OCI-LY1 (cell line): ENCODE results near the gene MOSPD2.

Source experiments
- EZH2 ChIP-seq: fragments of 200-600 bp; sonication (generic), shearing (Covaris generic); IDR thresholded peaks from 2 replicates; pipeline ENCODE4 v1.8.0; 2017; ENCODE audit warnings: borderline replicate concordance, mixed run types, mild to moderate bottlenecking, antibody characterized with exemption, low read length, moderate library complexity, mixed read lengths
- TF ChIP-seq, protein P1 (sequence below): fragments of 200-600 bp; sonication (generic), shearing (Covaris generic); IDR thresholded peaks from 2 replicates; pipeline ENCODE4 v1.5.1; 2017; ENCODE audit warnings: mild to moderate bottlenecking, antibody characterized with exemption, low read length, moderate library complexity, mixed read lengths

DNA sequence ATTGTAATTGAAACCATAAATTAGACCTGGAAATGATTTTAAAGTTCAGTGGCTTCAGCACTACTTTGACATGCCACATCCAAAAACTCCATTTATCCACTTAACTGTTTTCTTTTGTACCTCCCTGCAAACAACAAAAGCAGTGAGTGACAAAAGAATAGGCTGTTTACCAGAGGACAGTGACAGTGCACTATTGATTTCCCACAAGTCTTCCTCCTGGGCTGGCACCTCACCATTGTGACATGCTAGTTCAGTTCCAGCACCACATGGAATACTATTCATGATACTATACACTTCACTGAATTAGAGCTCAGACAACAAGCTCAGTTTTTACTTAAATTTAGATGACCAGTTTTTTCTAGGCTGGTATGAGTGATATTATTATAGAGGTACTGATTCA lies 29.3 kb downstream of the MOSPD2 start:
- TF ChIP-seq, protein P1, sequence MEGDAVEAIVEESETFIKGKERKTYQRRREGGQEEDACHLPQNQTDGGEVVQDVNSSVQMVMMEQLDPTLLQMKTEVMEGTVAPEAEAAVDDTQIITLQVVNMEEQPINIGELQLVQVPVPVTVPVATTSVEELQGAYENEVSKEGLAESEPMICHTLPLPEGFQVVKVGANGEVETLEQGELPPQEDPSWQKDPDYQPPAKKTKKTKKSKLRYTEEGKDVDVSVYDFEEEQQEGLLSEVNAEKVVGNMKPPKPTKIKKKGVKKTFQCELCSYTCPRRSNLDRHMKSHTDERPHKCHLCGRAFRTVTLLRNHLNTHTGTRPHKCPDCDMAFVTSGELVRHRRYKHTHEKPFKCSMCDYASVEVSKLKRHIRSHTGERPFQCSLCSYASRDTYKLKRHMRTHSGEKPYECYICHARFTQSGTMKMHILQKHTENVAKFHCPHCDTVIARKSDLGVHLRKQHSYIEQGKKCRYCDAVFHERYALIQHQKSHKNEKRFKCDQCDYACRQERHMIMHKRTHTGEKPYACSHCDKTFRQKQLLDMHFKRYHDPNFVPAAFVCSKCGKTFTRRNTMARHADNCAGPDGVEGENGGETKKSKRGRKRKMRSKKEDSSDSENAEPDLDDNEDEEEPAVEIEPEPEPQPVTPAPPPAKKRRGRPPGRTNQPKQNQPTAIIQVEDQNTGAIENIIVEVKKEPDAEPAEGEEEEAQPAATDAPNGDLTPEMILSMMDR = no peak
- no peak for TF ChIP-seq EZH2
